SU-DHL-6 (cell line): Measurements from ENCODE around the gene CCDC134.

ENCODE experiments used
- H2AFZ ChIP-seq: fragments of 200-600 bp; sonication (generic); 2 replicates; pipeline ENCODE4 v1.6.1; 2014; ENCODE audit warnings: low read depth, mild to moderate bottlenecking, moderate library complexity, mixed read lengths, antibody characterized with exemption, low read length; ENCODE audit not compliant: severe bottlenecking
- H3F3A ChIP-seq: fragments of 200-600 bp; shearing (Covaris generic); 2 replicates; pipeline ENCODE4 v1.6.0; 2016; ENCODE audit warnings: antibody characterized with exemption, mild to moderate bottlenecking; ENCODE audit not compliant: insufficient read depth
- H3K27ac ChIP-seq: fragments of 200-600 bp; sonication (generic); 2 replicates; pipeline ENCODE4 v1.5.1; 2016; ENCODE audit warnings: low read depth, mild to moderate bottlenecking, low read length, moderate library complexity, mixed read lengths
- H3K27me3 ChIP-seq: fragments of 200-600 bp; sonication (generic), shearing (Covaris generic); 2 replicates; pipeline ENCODE4 v1.6.0; 2014; ENCODE audit warnings: mild to moderate bottlenecking, low read length
- H3K36me3 ChIP-seq: fragments of 200-600 bp; sonication (generic); 2 replicates; pipeline ENCODE4 v1.6.1; 2014; ENCODE audit warnings: mild to moderate bottlenecking, low read length, mixed read lengths
- H3K4me2 ChIP-seq: fragments of 300-600, 200-600 bp; shearing (Covaris generic), sonication (generic); 2 replicates; pipeline ENCODE4 v1.6.0; 2014; ENCODE audit warnings: low read length, low read depth, mild to moderate bottlenecking; ENCODE audit not compliant: poor library complexity, severe bottlenecking
- H3K4me3 ChIP-seq: fragments of 200-600 bp; sonication (generic); 2 replicates; pipeline ENCODE4 v1.5.1; 2014; ENCODE audit warnings: antibody characterized with exemption, low read length, mild to moderate bottlenecking, mixed read lengths; ENCODE audit not compliant: insufficient read depth, poor library complexity, severe bottlenecking
- H3K79me2 ChIP-seq: fragments of 200-600 bp; sonication (generic); 2 replicates; pipeline ENCODE4 v1.6.1; 2014; ENCODE audit warnings: mild to moderate bottlenecking, low read length, moderate library complexity; ENCODE audit not compliant: insufficient read depth
- H3K9ac ChIP-seq: fragments of 200-600 bp; sonication (generic); 2 replicates; pipeline ENCODE4 v1.7.0; 2014; ENCODE audit warnings: mild to moderate bottlenecking, low read length
- H3K9me2 ChIP-seq: fragments of 200-600 bp; sonication (generic); replicated peaks from 2 replicates; pipeline ENCODE4 v1.6.1; 2014; ENCODE audit warnings: low read length; ENCODE audit not compliant: insufficient read depth
- H3K9me3 ChIP-seq: fragments of 200-600 bp; sonication (generic); 2 replicates; pipeline ENCODE4 v1.6.1; 2014; ENCODE audit warnings: low read length, mixed read lengths; ENCODE audit not compliant: insufficient read depth
- H4K20me1 ChIP-seq: fragments of 200-600 bp; sonication (generic); 2 replicates; pipeline ENCODE4 v1.6.1; 2014; ENCODE audit warnings: low read depth, mild to moderate bottlenecking, antibody characterized with exemption, low read length, moderate library complexity, mixed read lengths
- CTCF ChIP-seq: fragments of 200-600 bp; sonication (generic); IDR thresholded peaks from one replicate; pipeline ENCODE4 v1.5.1; 2017; ENCODE audit warnings: antibody characterized with exemption, mild to moderate bottlenecking, low read length, moderate library complexity; ENCODE audit not compliant: insufficient read depth, poor library complexity, severe bottlenecking
- EZH2phosphoT487 ChIP-seq: fragments of 200-600 bp; sonication (generic), shearing (Covaris generic); conservative IDR thresholded peaks from 2 replicates; pipeline ENCODE4 v1.6.1; 2018; ENCODE audit warnings: mild to moderate bottlenecking, antibody characterized with exemption, low read length, moderate library complexity, mixed read lengths

The CCDC134 gene

GRCh38 chr22:41815716-41816115, 15.2 kb downstream of the CCDC134 start:
- H3K27me3 ChIP-seq = no peaks in the 10 kb centered on the region
- no peak overlapping the region for H3K27ac ChIP-seq
- no peaks in the 10 kb centered on the region for H3K79me2 ChIP-seq
- H3F3A ChIP-seq = no peaks in the 10 kb centered on the region
- no peak overlapping the region for H3K4me2 ChIP-seq
- no peaks in the 10 kb centered on the region for H4K20me1 ChIP-seq
- TF ChIP-seq EZH2phosphoT487 = no peak
- TF ChIP-seq CTCF = no peak
- no peaks in the 10 kb centered on the region for H3K36me3 ChIP-seq
- H3K9me3 ChIP-seq = no peaks in the 10 kb centered on the region
- H2AFZ ChIP-seq = no peak overlapping the region
- H3K9me2 ChIP-seq = no peaks in the 10 kb centered on the region
- no peak overlapping the region for H3K4me3 ChIP-seq
- no peak overlapping the region for H3K9ac ChIP-seq

GRCh38 chr22:41816241-41816640, 15.8 kb downstream of the CCDC134 start:
- TF ChIP-seq EZH2phosphoT487 = no peak
- H4K20me1 ChIP-seq = no peaks in the 10 kb centered on the region
- no peak overlapping the region for H3K4me2 ChIP-seq
- H3K36me3 ChIP-seq = no peaks in the 10 kb centered on the region
- no peak overlapping the region for H3K9ac ChIP-seq
- no peak overlapping the region for H2AFZ ChIP-seq
- H3K27ac ChIP-seq = no peak overlapping the region
- no peaks in the 10 kb centered on the region for H3K9me3 ChIP-seq
- no peaks in the 10 kb centered on the region for H3F3A ChIP-seq
- no peaks in the 10 kb centered on the region for H3K27me3 ChIP-seq
- no peaks in the 10 kb centered on the region for H3K79me2 ChIP-seq
- no peak overlapping the region for H3K4me3 ChIP-seq
- H3K9me2 ChIP-seq = no peaks in the 10 kb centered on the region

DNA sequence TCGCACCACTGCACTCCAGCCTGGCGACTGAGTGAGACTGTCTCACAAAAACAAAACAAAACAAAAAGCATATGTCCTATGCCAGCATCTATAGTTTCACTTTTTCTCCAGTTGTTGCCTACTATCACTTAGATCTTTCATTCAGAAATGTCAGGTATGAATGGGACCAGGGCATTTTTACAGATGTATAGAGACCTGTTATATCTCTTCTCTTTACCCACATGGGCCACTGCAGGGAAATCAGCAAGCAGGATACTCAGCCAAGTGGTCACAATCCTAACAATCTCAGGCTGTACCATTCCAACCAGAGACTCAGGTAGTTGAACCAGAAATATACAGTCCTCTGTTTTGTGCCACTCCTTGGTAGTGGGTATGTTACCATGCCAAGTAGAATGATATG, 16.4 kb downstream of the CCDC134 start:
- Histone ChIP-seq H3K9me3 (no peaks in the 10 kb centered on the region), H4K20me1 (no peaks in the 10 kb centered on the region), H3K4me2 (no peak overlapping the region), H3K27ac (no peak overlapping the region), H3K9me2 (no peaks in the 10 kb centered on the region), H3K27me3 (no peaks in the 10 kb centered on the region), H3F3A (no peaks in the 10 kb centered on the region), H3K36me3 (no peaks in the 10 kb centered on the region), H3K9ac (no peak overlapping the region), H3K4me3 (no peak overlapping the region), H3K79me2 (no peaks in the 10 kb centered on the region), H2AFZ (no peak overlapping the region)
- no peak for TF ChIP-seq EZH2phosphoT487
- TF ChIP-seq CTCF = no peak

DNA sequence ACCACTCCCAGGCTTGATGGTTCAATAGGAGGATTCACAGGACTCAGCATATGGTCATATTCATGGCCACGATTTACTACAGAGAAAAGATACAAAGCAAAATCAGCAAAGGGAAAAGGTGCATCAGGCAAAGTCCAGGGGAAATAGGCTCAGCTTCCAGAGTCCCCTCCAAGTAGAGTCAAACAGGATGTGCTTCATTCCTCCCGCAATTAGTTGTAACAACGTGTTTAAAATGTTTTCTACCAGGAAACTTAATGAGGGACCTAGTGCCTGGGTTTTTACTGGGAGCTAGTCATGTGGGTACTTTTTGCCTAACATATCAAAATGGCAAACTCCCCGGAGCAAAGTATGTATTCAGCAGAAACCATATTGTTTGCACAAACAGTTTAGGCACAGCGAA, 17.5 kb downstream of the CCDC134 start:
- H3K4me3 ChIP-seq = no peak overlapping the region
- H3K27me3 ChIP-seq = no peaks in the 10 kb centered on the region
- H3F3A ChIP-seq = no peaks in the 10 kb centered on the region
- H4K20me1 ChIP-seq = no peaks in the 10 kb centered on the region
- H3K79me2 ChIP-seq = no peaks in the 10 kb centered on the region
- H3K36me3 ChIP-seq = no peaks in the 10 kb centered on the region
- H3K9me2 ChIP-seq = no peaks in the 10 kb centered on the region
- no peak overlapping the region for H2AFZ ChIP-seq
- no peak for TF ChIP-seq CTCF
- TF ChIP-seq EZH2phosphoT487 = no peak
- no peak overlapping the region for H3K27ac ChIP-seq
- no peak overlapping the region for H3K4me2 ChIP-seq
- no peaks in the 10 kb centered on the region for H3K9me3 ChIP-seq
- H3K9ac ChIP-seq = no peak overlapping the region
